Fibroblast of skin of back (primary cell): ENCODE results near the gene UCN3. TPM values are rescaled to one million over a fixed set of nuclear protein-coding genes. Genes with fewer than 3 reads are reported as not detected.

Experiments used
- DNase-seq: peaks from one replicate; pipeline ENCODE4 v3.0.0-alpha.2; 2013
- polyA plus RNA-seq, 2 experiments: library from polyadenylated mRNA; unstranded; fragments of 120-200 nt; gene quantifications; one replicate each; pipeline ENCODE4 v1.2.1, GENCODE V29; 2013; ENCODE audit not compliant: insufficient read length in 2 of 2

UCN3 gene, protein sequence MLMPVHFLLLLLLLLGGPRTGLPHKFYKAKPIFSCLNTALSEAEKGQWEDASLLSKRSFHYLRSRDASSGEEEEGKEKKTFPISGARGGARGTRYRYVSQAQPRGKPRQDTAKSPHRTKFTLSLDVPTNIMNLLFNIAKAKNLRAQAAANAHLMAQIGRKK
- polyA plus RNA-seq (2013, experiment 1 of 2; ENCODE audit: insufficient read length), result not detected
- polyA plus RNA-seq (2013, experiment 2 of 2; ENCODE audit: insufficient read length), result not detected

DNA sequence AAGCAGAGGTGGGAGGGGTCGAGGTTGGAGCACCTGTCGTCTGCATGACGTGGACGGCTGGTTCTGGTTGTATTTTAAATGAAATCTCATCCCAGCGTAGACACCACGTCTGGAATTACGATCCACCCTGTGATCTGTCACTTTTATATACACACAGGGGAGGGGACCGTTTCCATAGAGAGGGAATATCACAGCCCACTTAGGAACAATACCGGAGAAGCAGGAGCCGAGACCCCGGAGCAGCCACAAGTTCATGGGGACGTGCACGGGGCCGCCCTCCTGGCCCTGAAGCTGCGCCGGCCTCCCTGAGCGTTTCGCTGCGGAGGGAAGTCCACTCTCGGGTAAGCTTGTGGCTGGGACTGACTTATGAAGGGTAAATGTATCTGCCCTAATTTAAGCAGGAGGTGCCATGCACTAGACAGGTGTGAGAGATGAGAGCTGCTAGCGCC lies at the start of gene UCN3:
Gene UCN3 (plus strand): TSS at position 77 of the 449 bp plus-strand sequence. CDS start 8,755 bp downstream, outside the sequence.
- DNase-seq, result no peak

GRCh38 chr10:5317547-5318107 lies 47.1 kb upstream of the UCN3 start:
- DNase-seq, result peak; percentile 96

- no peak for DNase-seq
Measured at GRCh38 chr10:5318148-5318547, 46.6 kb upstream of the UCN3 start.

- no peak for DNase-seq
Measured at GRCh38 chr10:5319863-5320262, 44.9 kb upstream of the UCN3 start.

GRCh38 chr10:5321273-5321672 lies 43.5 kb upstream of the UCN3 start:
- DNase-seq, result no peak

GRCh38 chr10:5323446-5323845 lies 41.3 kb upstream of the UCN3 start:
- DNase-seq, result no peak

DNA sequence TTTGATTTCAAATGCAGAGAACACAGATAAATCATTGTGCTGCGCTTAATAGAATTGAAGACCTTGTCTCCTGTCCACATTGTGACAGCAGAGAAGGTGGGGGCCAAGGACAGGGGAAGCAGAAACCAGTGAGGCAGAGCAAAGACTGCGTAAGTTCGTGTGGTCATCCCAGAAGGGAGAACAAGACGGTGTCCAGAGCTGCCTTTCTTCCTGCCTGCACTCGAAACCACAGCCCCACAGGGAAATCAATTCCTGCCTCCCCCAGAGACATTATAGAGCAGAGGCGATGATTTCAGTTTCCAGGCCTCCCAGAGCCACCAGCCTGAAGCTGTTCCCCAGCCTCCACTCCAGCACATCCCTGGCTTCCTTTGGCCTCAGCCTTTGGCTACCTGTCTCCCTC lies 39.7 kb upstream of the UCN3 start:
- DNase-seq, result peak; percentile 4

DNA sequence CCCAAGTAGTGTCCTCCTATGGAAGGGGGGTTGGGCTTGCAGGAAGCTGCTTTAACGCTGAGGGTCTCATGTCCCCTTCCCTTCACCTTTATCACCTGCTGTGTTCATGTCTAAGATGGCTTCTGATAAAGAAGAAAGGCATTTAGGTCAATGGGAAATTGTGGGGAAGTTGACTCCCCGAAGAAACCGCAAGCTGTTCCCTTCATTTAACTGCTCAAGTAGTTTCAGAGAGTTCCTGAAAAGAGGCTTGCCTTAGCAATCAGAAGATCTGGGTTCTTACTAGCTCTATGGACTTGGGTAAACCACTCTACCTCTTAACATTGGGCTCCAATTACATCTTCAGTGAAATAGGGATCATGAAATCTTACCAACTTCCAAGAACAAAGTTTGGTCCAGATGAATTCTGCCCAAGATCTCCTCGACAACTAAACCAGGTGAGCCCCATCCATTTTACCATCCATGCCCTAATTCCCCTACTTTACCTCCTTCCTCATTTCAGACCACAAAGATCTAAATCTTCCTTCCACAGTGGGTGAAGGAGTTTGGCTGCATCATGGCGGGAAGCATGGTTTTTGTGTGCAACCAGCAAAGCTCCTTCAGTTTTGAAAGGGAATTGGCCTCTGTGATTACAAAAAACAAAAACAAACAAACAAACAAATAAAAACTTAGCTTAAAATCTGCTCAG lies 30.4 kb upstream of the UCN3 start:
- DNase-seq, result no peak

DNA sequence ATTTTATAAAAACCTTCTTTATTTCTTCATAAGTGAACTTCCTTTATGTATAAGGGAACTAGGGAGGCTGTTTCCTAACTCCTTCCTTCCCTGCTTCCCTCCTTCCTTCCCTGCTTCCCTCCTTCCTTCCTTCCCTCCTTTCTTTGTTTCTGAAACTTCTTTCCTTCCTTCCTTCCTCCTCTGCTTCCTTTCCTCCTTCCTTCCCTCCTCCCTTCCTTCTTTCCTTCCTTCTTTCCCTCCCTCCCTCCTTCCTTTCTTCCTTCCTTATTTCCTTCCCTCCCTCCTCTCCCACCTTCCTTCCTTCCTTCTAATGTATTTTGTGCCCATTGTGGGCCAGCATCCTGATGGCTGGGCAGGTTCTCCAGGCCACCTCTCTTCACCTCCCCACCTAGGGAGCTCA lies 26.8 kb upstream of the UCN3 start:
- DNase-seq, result no peak

- DNase-seq, result no peak
Measured at GRCh38 chr10:5343092-5343491, 21.7 kb upstream of the UCN3 start.

DNA sequence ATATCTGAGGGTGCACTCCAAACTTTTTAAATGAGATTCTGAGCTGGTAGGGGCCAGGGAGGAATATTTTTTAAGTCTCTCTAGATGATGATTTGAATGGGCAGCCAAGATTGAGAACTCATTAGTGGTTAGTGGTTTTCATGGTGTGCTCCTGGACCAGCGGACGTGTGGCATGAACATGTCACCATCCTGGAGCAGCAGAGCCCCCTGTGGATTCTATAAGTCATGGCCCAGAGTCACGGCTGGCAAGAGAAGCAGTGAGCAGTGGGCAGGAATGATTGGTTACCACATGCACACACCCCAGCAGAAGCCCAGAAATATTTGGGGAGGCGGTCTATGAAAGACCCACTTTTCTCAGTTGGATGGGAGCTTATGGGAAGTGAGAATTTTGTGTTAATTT lies 21.2 kb upstream of the UCN3 start:
- peak; percentile 33 for DNase-seq

DNA sequence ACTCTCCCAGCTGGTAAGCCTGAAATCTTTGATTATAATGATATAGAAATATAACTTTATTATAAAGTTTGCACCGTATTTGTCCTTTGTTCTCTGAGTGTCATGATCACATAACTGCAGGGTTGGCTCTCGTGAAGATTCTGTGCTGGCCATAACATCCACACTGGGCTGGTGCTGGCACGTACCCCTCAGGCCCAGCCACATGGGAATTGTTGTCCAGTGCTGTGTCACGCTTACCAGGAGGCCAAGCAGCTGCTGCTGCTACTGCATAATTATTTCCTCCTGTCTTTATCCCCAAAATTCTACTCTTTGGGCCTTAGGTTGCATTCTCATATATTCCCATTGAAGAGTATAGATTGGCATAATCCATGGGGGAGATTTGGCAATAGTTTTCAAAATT lies 20.8 kb upstream of the UCN3 start:
- no peak for DNase-seq

- DNase-seq, result no peak
Measured at GRCh38 chr10:5344746-5345145, 20.0 kb upstream of the UCN3 start.

GRCh38 chr10:5346881-5347280 lies 17.9 kb upstream of the UCN3 start:
- no peak for DNase-seq

GRCh38 chr10:5349362-5349761 lies 15.4 kb upstream of the UCN3 start:
- DNase-seq, result no peak

GRCh38 chr10:5354068-5354467 lies 10.7 kb upstream of the UCN3 start:
- no peak for DNase-seq

DNA sequence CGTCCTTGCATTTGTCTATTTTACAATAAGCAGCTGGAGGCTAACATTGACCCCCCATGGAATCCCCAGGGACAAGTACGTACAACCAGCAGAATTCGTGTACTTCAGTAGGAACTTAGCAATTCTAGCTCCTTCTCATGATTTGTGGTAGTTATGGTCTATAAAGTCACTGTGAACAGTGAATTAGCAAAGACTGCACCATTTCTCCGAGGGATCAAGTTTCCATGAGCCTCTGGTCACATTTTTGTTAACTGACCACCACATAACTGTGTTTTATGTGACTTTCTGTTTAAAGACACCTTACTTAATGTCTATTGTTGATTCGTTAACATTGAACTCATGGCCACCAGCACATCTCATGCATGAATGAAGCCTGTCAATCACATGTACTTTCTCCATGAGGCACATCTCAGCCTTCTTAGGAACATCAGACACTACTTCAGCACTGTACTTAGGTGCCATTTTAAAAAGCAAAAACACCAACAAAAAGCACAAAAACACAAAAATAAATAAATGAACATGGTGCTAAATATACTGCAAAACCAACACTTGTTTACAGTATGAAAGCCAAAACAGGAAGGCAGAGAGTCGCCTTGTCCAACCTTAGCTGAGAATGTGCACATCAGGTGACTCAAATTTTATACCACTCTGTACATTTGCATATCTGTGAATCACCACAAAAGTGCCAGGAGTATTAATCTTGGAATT lies 9.0 kb upstream of the UCN3 start:
- no peak for DNase-seq

GRCh38 chr10:5356302-5356763 lies 8.4 kb upstream of the UCN3 start:
- no peak for DNase-seq

GRCh38 chr10:5360318-5360915 lies 4.3 kb upstream of the UCN3 start:
- no peak for DNase-seq

DNA sequence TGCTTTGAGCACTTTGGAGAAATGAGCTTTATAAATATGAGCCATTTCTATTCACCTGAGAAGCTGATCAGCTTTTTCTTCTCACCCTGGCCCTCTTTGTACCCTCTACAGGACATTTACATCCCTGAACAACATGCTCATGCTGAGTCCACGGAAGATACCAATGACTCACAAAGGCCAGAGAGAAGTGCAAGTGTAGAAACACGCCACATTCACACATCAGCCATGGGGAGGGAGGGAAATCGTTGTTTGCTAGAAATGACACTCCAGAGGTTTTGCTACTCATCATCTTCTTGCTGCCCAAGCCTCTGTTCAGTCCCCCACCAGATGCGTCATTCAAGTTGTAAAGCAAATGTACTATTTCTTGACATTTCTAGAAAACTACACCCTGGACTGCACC lies 2.8 kb upstream of the UCN3 start:
- no peak for DNase-seq

- no peak for DNase-seq
Measured at GRCh38 chr10:5362873-5363272, 1.9 kb upstream of the UCN3 start.

GRCh38 chr10:5364374-5364773 lies 392 bp upstream of the UCN3 start:
- no peak for DNase-seq

DNA sequence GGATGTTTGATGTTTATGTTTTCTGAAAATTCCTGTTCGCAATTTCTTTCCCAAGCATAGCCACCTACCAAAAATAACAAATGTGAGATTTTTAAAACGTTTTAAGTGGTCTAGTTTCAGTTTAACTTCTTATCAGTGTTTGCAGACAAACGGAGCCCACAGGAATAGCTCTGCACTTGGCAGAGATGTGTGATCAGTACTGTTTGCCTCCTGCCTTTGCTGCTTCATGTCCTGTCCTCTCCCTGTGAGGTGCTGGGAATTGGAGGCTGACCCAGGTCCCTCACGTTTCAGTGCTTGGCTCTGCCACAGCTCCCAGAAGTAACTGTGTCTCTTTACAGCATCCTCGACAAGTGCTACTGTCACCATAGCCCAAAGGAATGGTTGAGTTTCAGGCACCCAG lies 1.2 kb downstream of the UCN3 start:
- DNase-seq, result no peak
